Measurements from ENCODE around the gene MICAL3.

MICAL3 gene

DNA sequence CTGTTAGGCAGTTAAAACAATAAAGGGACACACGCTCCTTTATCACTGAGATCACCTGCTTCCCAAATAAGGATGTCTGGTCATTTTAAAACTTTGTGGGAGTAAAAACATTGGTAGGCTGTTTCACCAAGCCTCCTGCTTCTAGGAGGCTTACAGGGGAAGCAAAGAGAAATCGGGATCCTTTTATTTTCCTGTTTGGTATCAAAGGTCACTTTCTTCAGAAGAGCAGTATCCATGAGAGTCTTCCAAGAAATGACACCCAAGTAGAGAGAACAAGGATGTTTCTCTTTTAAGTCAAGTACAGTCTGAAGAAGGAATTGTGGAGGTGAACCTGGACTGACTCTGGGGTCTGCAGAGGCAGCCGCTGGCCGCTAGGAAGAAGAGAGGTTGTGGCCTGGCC, 213.2 kb downstream of the MICAL3 start:
- Mint-ChIP-seq H3K9me3 (no peaks in the 10 kb centered on the region), H3K27me3 (no peaks in the 10 kb centered on the region), H3K4me1 (ENCODE audit: low read depth) (no peaks in the 10 kb centered on the region), H3K4me3 (no peak overlapping the region), H3K27ac (no peak overlapping the region), H3K36me3 (ENCODE audit: low read depth) (peaks cover 75% of the 10 kb centered on the region)
- no peak for DNase-seq

DNA sequence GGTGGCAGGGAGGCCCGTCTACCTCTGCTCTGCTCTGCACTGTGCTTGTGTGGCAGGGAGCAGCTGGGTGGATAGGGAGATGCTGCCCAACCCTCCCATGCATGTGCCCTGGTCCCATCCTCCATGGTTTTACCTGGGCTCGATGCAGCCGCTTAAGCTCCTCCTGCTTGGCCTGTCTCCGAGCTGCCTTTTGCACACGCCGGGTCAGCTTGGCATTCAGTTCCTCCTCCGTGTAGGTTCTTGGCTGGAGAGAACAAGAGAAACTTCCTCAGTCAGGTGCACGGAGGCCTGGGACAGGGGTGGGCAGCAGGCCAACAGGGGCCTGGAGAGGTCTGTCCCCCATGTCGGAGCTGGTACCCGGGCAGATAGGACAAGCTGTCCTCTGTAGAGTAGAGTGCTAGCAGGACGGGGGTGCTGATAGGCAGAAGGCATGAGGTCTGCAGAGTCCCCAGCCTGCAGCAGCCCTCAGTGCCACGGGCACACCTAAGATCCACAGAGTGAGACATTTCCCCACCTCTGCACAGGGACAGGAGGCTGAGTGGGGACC, 213.7 kb downstream of the MICAL3 start:
- no peak for DNase-seq
- Mint-ChIP-seq H3K27ac (no peak overlapping the region), H3K36me3 (ENCODE audit: low read depth) (peaks cover 74% of the 10 kb centered on the region), H3K27me3 (no peaks in the 10 kb centered on the region), H3K4me1 (ENCODE audit: low read depth) (no peaks in the 10 kb centered on the region), H3K9me3 (no peaks in the 10 kb centered on the region), H3K4me3 (no peak overlapping the region)

DNA sequence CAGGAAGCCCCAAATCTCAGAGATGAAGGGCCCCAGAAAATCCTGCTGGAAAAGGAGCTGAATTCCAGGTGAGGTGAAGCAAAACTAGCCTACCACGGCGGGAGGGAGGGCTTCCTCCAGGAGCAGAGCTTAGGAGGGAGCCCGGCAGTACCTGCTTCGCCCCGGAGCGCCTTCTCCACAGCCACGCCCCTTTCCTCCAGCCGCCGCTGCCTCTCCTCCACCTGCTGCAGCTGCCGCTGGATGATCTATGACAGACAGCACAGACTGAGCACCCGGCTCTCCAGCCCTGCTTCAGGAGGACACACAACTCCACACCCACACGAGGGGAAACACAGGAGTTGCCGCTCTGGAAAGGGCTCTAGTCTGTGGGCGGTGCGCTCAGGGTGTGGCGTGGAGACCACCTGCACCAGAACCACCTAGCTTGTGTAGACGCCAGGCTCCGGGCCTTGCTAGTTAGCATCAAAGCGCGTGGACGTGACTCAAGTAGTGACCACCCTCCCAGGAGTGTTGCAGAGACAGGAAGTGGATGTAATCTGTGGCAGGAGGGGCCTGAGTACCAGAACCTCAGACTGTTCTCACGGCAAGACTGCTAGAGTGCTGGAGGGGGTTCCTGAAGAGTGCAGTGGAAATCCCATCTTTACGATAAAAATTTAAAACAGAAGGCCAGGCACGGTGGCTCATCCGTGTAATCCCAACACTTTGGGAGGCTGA, 215.5 kb downstream of the MICAL3 start:
- no peaks in the 10 kb centered on the region for H3K4me1 Mint-ChIP-seq (ENCODE audit: low read depth)
- H3K27ac Mint-ChIP-seq = no peak overlapping the region
- peaks cover 73% of the 10 kb centered on the region for H3K36me3 Mint-ChIP-seq (ENCODE audit: low read depth)
- no peaks in the 10 kb centered on the region for H3K9me3 Mint-ChIP-seq
- no peaks in the 10 kb centered on the region for H3K27me3 Mint-ChIP-seq
- DNase-seq = no peak
- no peak overlapping the region for H3K4me3 Mint-ChIP-seq

DNA sequence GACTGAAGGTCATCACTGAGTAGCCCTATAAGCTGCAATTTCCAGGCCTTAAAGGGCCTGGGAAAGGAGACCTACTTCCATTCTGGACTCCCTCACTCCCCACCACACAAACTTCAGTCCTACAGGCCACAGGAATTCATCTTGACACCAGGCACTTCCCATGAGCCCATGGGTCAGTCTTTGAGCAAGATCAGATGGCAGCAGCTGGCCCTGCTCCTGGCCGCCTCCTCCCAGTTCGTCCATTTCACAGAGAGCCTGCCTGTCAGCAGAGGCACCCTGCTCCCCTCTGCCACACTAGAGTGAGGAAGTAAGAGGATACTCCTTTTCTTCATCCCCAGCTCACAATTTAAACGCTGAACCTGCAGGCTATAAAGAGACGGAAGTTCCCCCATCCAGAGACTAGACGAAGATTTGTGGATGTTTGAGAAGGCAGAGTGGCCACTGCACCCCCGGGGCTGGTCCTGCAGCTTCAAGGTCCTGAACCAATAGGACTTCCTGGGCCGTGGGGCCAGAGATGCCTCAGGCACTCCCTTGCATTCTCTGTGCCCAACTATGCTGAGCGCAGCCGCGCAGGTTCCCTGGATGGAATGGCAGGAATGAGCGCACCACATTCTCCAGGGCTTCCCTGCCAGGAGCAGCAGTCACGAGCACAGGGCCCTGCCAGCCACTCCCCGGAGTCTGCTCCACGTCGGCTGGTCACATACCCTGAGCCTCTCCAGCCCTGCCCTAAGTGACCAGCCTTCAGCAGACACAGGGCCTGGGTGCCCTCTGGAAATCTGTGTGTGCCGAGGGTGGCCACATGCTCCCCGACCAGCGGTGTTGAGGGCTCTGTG, 216.6 kb downstream of the MICAL3 start:
- no peak for DNase-seq
- Mint-ChIP-seq H3K4me3 (no peak overlapping the region), H3K4me1 (ENCODE audit: low read depth) (no peaks in the 10 kb centered on the region), H3K27ac (no peak overlapping the region), H3K9me3 (no peaks in the 10 kb centered on the region), H3K27me3 (no peaks in the 10 kb centered on the region), H3K36me3 (ENCODE audit: low read depth) (peaks cover 64% of the 10 kb centered on the region)

DNA sequence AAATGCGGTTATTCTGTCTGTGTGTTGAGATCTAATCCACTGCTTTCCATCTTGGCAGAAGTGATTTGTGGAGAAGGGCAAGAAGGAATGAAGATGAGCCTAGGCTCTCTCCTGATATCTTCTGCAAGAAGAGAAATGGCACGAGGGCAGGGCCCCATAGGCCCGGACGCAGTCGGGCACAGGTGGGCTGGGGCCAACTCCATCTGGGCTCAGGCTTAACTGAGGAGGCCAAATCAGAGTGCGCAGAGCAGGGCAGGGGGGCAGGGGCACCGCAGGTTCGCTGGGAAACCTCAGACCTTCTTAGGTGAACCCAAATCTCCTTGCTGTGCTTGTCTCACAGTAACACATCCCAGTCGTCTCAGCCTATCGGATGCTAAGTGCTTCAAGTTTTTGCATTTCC, 217.3 kb downstream of the MICAL3 start:
- DNase-seq = no peak
- Mint-ChIP-seq H3K4me1 (ENCODE audit: low read depth) (no peaks in the 10 kb centered on the region), H3K27ac (no peak overlapping the region), H3K4me3 (no peak overlapping the region), H3K27me3 (no peaks in the 10 kb centered on the region), H3K36me3 (ENCODE audit: low read depth) (peaks cover 60% of the 10 kb centered on the region), H3K9me3 (no peaks in the 10 kb centered on the region)

DNA sequence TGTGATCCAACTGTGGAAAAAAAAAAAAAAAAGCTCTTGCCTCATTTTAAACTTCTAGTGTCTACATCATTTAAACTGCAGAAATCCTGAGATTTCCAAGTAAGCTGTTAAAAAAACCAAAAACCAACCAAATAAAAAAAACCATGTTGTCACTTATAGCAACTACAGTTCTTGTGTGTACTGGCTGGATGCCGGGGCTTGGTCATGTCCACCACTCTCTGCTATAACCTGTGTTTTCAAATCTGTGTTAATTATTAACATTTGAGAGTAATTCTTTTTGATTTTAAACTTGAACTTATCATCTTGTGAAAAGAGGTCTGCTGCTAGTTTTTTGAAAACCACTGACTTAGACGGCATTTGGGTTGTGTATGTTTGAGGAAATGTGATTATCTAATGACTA, 217.9 kb downstream of the MICAL3 start:
- no peaks in the 10 kb centered on the region for H3K4me1 Mint-ChIP-seq (ENCODE audit: low read depth)
- H3K4me3 Mint-ChIP-seq = no peak overlapping the region
- no peaks in the 10 kb centered on the region for H3K9me3 Mint-ChIP-seq
- no peak for DNase-seq
- no peaks in the 10 kb centered on the region for H3K27me3 Mint-ChIP-seq
- H3K36me3 Mint-ChIP-seq (ENCODE audit: low read depth) = peaks cover 55% of the 10 kb centered on the region
- H3K27ac Mint-ChIP-seq = no peak overlapping the region

DNA sequence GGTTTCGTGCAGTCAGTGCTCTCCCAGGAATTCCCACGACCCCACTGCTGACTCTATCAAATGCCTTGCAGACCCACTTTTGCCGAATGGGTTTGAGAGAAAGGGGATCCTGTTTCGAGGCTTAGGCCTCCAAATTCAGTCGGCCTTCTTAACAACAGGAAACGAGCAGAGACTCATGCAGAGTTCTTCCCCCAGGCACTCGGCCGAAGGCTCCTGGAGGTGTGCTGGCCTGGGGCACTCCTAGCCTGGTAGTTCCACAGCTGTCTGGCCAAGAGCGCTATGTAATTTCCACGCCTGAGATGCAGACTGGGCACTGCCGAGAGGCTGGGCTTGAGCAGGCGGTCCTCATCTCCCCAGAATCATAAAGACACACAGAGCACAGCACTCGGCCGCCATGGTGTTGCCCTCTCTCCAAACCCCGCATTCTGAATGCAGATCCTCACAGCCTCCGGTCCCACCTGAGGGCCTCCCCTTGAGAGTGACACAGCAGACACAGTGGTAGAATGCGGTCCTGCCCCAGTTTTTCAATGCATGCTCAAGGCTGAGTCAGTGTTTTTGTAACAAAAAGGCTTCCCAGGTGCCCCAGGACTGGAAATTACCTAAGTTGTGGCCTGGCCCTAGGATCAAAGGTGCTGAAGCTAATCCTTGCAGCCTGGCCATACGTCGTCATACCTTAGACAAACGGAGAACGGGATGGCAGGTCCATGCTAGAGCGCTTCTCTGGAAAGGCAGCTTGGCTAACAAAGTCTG, 219.9 kb downstream of the MICAL3 start:
- no peak overlapping the region for H3K27ac Mint-ChIP-seq
- no peaks in the 10 kb centered on the region for H3K9me3 Mint-ChIP-seq
- DNase-seq = no peak
- no peaks in the 10 kb centered on the region for H3K27me3 Mint-ChIP-seq
- H3K36me3 Mint-ChIP-seq (ENCODE audit: low read depth) = peaks cover 43% of the 10 kb centered on the region
- H3K4me3 Mint-ChIP-seq = no peak overlapping the region
- no peaks in the 10 kb centered on the region for H3K4me1 Mint-ChIP-seq (ENCODE audit: low read depth)

DNA sequence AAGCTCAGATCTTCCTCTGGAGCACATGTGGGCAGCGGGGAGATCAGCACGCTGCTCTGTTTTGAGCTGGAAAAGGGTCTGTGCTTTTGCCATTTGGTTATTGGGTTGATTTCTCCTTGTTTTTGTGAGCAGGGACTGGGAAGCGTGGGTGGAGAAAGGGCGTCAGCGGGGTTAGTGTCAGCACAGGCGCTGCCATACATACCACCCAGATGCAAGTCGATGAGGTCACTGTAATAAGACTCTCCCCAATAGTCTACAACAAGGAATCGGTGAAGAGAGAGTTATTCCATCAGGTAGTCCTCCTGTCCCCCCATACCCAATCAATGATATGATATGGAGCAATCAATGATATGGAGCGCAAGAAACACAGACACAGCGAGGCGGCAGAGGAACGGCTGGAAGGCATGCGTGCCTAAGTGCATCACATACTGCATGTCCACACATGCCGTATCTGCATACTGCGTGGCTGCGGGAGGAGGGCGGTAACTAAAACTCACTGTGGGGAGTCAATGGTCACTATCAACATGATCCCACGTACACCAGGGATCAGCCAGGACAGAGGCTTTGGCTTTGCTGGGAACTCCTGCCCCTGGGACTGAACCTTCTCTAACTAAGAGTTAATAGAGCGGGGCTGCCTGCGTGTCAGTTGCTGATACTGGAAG, 220.6 kb downstream of the MICAL3 start:
- DNase-seq = no peak
- Mint-ChIP-seq H3K27me3 (no peaks in the 10 kb centered on the region), H3K9me3 (no peaks in the 10 kb centered on the region), H3K27ac (no peak overlapping the region), H3K4me3 (no peak overlapping the region), H3K4me1 (ENCODE audit: low read depth) (no peaks in the 10 kb centered on the region), H3K36me3 (ENCODE audit: low read depth) (peaks cover 38% of the 10 kb centered on the region)

DNA sequence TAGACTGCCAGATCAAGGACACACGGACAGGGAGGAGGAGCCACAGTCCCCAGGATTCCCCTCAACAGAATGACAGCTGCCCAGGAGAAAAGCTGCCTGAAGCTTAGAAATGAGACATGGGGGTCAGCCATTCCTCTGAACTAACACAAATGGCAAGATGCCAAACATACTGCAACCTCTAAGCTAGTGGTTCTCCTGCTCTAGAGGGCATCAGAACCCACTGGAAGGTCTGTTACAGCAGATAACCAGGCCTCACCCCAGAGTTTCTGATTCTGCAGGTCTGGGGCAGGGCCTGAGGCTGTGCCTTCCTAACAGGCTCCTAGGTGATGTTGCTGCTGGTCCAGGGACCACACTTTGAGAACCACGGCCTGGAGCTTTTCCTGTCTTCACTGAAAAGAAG, 221.5 kb downstream of the MICAL3 start:
- Mint-ChIP-seq H3K4me3 (no peak overlapping the region), H3K36me3 (ENCODE audit: low read depth) (peaks cover 31% of the 10 kb centered on the region), H3K9me3 (no peaks in the 10 kb centered on the region), H3K27me3 (no peaks in the 10 kb centered on the region), H3K4me1 (ENCODE audit: low read depth) (peaks cover 4% of the 10 kb centered on the region), H3K27ac (no peak overlapping the region)
- no peak for DNase-seq

DNA sequence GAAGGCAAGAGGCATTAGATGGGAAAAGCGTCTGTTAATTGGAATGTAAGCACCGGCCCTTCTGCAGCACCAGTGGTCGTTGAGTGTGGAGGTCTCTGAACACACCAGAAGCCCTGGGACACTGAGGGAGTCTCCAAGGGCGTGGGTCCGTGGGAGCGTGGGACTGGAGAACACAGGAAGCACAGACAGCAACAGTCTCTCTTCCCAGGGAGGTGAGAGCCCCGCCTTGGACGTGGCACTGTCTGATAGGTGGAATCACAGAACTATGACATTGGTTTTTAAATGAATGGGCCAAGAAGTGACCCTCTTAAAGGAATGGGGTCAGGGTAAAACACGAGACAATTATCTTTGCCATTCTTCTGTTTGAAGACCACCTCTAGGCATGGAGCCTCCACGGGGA, 221.9 kb downstream of the MICAL3 start:
- Mint-ChIP-seq H3K4me3 (no peak overlapping the region), H3K9me3 (no peaks in the 10 kb centered on the region), H3K27me3 (no peaks in the 10 kb centered on the region), H3K27ac (no peak overlapping the region), H3K4me1 (ENCODE audit: low read depth) (peaks cover 4% of the 10 kb centered on the region), H3K36me3 (ENCODE audit: low read depth) (peaks cover 27% of the 10 kb centered on the region)
- no peak for DNase-seq

DNA sequence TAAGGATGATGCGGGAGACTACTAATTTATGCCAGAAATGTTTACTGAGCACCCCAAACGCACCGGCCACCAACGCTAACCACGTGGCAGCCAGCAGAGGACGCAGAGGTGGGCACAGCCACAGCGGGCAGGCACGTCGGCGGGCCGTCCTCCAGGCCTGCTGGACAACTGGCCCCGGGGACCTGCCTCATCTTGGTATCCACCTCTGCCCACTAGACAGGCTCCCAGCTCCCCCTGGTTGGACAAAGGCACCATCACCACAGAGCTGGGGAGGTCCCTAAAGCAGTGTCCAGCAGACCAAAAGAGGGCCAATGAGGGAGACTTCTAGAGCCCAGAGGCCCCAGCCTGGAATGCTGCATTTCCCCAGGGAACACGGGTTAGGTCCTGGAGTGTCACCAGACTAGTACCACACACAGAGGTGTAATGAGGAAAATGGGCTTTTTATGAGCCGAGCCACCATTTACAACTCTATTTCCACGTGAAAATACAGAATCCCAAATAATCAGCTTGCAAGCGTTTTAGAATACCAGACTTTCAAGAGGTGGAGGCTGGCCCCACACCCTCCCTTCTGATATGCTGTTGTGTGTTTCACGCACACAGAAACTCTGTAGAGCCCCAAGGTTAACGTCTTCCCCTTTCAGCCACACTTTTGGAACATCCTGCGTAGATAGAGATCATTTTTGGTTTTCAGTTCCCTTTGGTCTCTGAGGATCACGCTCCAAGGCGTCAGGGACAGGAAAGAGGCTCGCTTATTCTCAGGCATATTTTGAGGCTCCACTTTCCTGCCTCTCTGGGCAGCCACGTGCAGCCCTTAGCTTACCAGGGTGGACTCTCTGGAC, 226.4 kb downstream of the MICAL3 start:
- DNase-seq = no peak
- Mint-ChIP-seq H3K9me3 (no peaks in the 10 kb centered on the region), H3K36me3 (ENCODE audit: low read depth) (no peaks in the 10 kb centered on the region), H3K4me1 (ENCODE audit: low read depth) (peaks cover 4% of the 10 kb centered on the region), H3K27ac (no peak overlapping the region), H3K27me3 (no peaks in the 10 kb centered on the region), H3K4me3 (no peak overlapping the region)

DNA sequence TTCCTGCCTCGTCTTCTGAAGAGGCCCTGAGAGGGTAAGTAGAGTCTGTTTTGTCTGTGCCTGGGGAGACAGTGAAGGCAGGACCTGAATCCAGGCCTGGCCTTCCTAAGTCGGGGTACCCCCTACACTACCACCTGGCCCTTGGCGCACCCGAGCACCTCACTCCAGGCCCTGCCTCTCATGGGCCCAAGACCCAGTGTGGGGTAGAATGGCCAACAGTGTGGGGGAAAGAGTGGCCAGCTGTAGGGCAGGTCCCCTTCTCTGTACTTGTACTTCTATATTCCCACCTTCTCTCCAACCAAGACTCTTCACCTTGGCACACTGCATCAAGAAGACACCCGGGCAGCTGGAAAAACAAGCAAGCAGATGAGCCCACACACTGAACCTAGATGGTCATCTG, 227.7 kb downstream of the MICAL3 start:
- Mint-ChIP-seq H3K9me3 (no peaks in the 10 kb centered on the region), H3K4me1 (ENCODE audit: low read depth) (peaks cover 4% of the 10 kb centered on the region)

DNA sequence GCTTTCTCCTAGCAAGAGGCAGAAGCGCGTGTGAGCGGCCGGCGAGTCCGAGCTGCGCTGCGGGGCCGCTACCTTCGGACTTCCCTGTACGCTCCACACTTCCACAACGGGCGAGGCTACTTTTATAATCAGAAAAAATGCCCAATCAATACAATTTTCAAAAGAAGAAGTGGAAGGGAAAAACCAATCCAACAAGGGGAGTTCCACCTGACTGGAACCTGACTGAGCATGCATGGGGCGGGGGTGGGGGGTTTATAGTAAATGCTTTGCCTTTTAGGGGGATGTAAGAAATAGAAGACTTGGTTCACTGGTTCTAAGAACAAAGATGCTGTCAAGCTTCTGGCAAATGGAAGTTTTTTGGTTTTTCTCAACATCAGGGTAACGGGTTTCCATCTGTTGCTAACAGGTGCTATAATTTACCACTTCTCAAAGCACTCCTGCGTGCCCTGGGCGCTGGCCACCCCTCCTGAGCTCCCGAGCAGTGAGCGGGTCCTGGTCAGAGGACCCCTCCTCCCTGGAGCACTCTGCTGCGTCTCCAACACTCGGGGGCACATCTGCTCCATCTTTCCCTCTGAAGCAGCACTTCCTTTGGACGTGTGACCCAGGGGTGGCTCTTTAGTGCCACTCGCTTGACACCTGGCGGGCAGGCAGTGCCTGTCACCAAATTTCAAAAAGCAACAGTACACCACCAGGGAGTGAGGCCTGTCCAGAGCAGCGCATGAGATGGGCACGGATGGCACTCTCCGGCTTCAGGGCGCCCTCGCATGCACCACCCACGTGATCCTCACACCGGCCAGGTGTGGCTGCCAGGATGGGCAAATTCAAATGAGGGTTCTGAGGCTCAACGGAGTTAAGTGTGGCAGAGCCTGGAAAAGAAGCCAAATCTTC, 228.5 kb downstream of the MICAL3 start:
- Mint-ChIP-seq H3K27me3 (no peaks in the 10 kb centered on the region), H3K36me3 (ENCODE audit: low read depth) (peaks cover 5% of the 10 kb centered on the region), H3K27ac (no peak overlapping the region), H3K9me3 (no peaks in the 10 kb centered on the region), H3K4me3 (no peak overlapping the region), H3K4me1 (ENCODE audit: low read depth) (peaks cover 4% of the 10 kb centered on the region)
- no peak for DNase-seq

More for the DNA sequence above, 227.7 kb downstream of the MICAL3 start:
- peaks cover under 1% of the 10 kb centered on the region for H3K36me3 Mint-ChIP-seq (ENCODE audit: low read depth)
- no peak for DNase-seq
- H3K4me3 Mint-ChIP-seq = no peak overlapping the region
- H3K27me3 Mint-ChIP-seq = no peaks in the 10 kb centered on the region
- H3K27ac Mint-ChIP-seq = no peak overlapping the region
